SU-DHL-6 (cell line): Measurements from ENCODE around the gene ITPKB.

Experiments used
- CTCF ChIP-seq: fragments of 200-600 bp; sonication (generic); IDR thresholded peaks from one replicate; pipeline ENCODE4 v1.5.1; 2017; ENCODE audit warnings: antibody characterized with exemption, mild to moderate bottlenecking, low read length, moderate library complexity; ENCODE audit not compliant: insufficient read depth, poor library complexity, severe bottlenecking
- EZH2phosphoT487 ChIP-seq: fragments of 200-600 bp; sonication (generic), shearing (Covaris generic); conservative IDR thresholded peaks from 2 replicates; pipeline ENCODE4 v1.6.1; 2018; ENCODE audit warnings: mild to moderate bottlenecking, antibody characterized with exemption, low read length, moderate library complexity, mixed read lengths

GRCh38 chr1:226619031-226619430 is 120.1 kb downstream of the ITPKB start:
- TF ChIP-seq CTCF (no peak), EZH2phosphoT487 (no peak)
